Measurements from ENCODE around the gene NXPH1.

Gene NXPH1

GRCh38 chr7:8433477-8434289 is at the start of gene NXPH1:
Gene NXPH1, plus strand, starts transcription at chr7:8433609.
- DNase-seq (ENCODE audit: low read depth): no peak

GRCh38 chr7:8384901-8385300 is 48.5 kb upstream of the NXPH1 start:
- DNase-seq (ENCODE audit: low read depth): no peak

- no peak for DNase-seq (ENCODE audit: low read depth)
Observed at GRCh38 chr7:8386926-8387550, 46.4 kb upstream of the NXPH1 start.

GRCh38 chr7:8387551-8388256 is 45.7 kb upstream of the NXPH1 start:
- DNase-seq (ENCODE audit: low read depth): no peak

GRCh38 chr7:8388257-8388625 is 45.2 kb upstream of the NXPH1 start:
- DNase-seq (ENCODE audit: low read depth): no peak

- DNase-seq (ENCODE audit: low read depth): no peak
Observed at GRCh38 chr7:8389593-8390261, 43.7 kb upstream of the NXPH1 start.

- DNase-seq (ENCODE audit: low read depth): no peak
Observed at GRCh38 chr7:8390262-8390626, 43.2 kb upstream of the NXPH1 start.

GRCh38 chr7:8391353-8392062 is 41.9 kb upstream of the NXPH1 start:
- no peak for DNase-seq (ENCODE audit: low read depth)

GRCh38 chr7:8396294-8396693 is 37.1 kb upstream of the NXPH1 start:
- DNase-seq (ENCODE audit: low read depth): no peak

- no peak for DNase-seq (ENCODE audit: low read depth)
Observed at GRCh38 chr7:8408871-8409270, 24.5 kb upstream of the NXPH1 start.

- DNase-seq (ENCODE audit: low read depth): no peak
Observed at GRCh38 chr7:8411103-8411502, 22.3 kb upstream of the NXPH1 start.

- DNase-seq (ENCODE audit: low read depth): no peak
Observed at GRCh38 chr7:8413600-8413999, 19.8 kb upstream of the NXPH1 start.

GRCh38 chr7:8418629-8419245 is 14.7 kb upstream of the NXPH1 start:
- DNase-seq (ENCODE audit: low read depth): peak; percentile 49

- no peak for DNase-seq (ENCODE audit: low read depth)
Observed at GRCh38 chr7:8422177-8422576, 11.2 kb upstream of the NXPH1 start.

- no peak for DNase-seq (ENCODE audit: low read depth)
Observed at GRCh38 chr7:8423057-8423456, 10.4 kb upstream of the NXPH1 start.

GRCh38 chr7:8425223-8425622 is 8.2 kb upstream of the NXPH1 start:
- no peak for DNase-seq (ENCODE audit: low read depth)

- DNase-seq (ENCODE audit: low read depth): no peak
Observed at GRCh38 chr7:8430643-8431042, 2.8 kb upstream of the NXPH1 start.

GRCh38 chr7:8434290-8435002 is 1.0 kb downstream of the NXPH1 start:
- DNase-seq (ENCODE audit: low read depth): no peak

- DNase-seq (ENCODE audit: low read depth): no peak
Observed at GRCh38 chr7:8435095-8435494, 1.7 kb downstream of the NXPH1 start.

- DNase-seq (ENCODE audit: low read depth): no peak
Observed at GRCh38 chr7:8435590-8436545, 2.5 kb downstream of the NXPH1 start.
